ENCODE data around the gene MASP1. TPM values are rescaled to one million over a fixed set of nuclear protein-coding genes. Genes with fewer than 3 reads are reported as not detected.

Gene MASP1
- total and polyA plus RNA-seq, 2 donors (not counting 1 experiment from before 2014, with no cell fraction given) = not detected

- DNase-seq (no peak), ATAC-seq (ENCODE audit: low read depth) (no peak)
- CTCF ChIA-PET = interaction anchor here (1.9 kb wide), 1 partner anchor 9 kb away, joined by 5 read pairs; no protein-coding TSS in a partner anchor
- Mint-ChIP-seq H3K4me1 (no peaks in the 10 kb centered on the region), H3K27ac (no peak overlapping the region), H3K9me3 (ENCODE audit: insufficient read depth) (no peaks in the 10 kb centered on the region), H3K27me3 (peaks cover 33% of the 10 kb centered on the region), H3K4me3 (no peak overlapping the region)
- Histone ChIP-seq H2AFZ (ENCODE audit: insufficient read depth, low read depth, low read length, poor library complexity, severe bottlenecking) (no peak overlapping the region), H3K36me3 (replicated peaks in 1 of 2; ENCODE audit: control extremely low read depth in 1 of 2, control insufficient read depth in 1 of 2, extremely low read depth in 1 of 2, insufficient read depth in 2 of 2, low read length in 1 of 2) (no peaks in the 10 kb centered on the region), H3K4me3 (ENCODE audit: control extremely low read depth in 1 of 5, extremely low read depth in 1 of 5, insufficient read depth in 1 of 5, low read depth in 2 of 5, low read length in 4 of 5) (no peak overlapping the region), H4K20me1 (ENCODE audit: control insufficient read depth, insufficient read depth, low read length, poor library complexity, severe bottlenecking) (no peaks in the 10 kb centered on the region), H3K9ac (ENCODE audit: low read length) (no peak overlapping the region), H3K4me2 (replicated peaks; ENCODE audit: low read depth, low read length, poor library complexity, severe bottlenecking) (no peak overlapping the region), H3K9me3 (ENCODE audit: control extremely low read depth in 1 of 3, control insufficient read depth in 2 of 3, insufficient read depth in 1 of 3, low read length in 2 of 3) (peaks cover 0 to 7% (median 3%) of the 10 kb centered on the region in 3 donors), H3K4me1 (ENCODE audit: control insufficient read depth in 2 of 2, insufficient read depth in 2 of 2, low read length in 2 of 2) (no peaks in the 10 kb centered on the region), H3K27me3 (replicated peaks in 1 of 4; ENCODE audit: control extremely low read depth in 1 of 4, control insufficient read depth in 3 of 4, insufficient read depth in 4 of 4, low read length in 3 of 4) (peaks cover 0 to 14% (median 5%) of the 10 kb centered on the region in 4 experiments), H3K79me2 (ENCODE audit: control insufficient read depth, insufficient read depth, low read length) (no peaks in the 10 kb centered on the region), H3K27ac (ENCODE audit: low read length in 2 of 2) (no peak overlapping the region)
- intact Hi-C loops (cut with micrococcal nuclease) = no loop called here
- TF ChIP-seq EZH2 (IDR thresholded peaks at IDR 0.05; ENCODE audit: borderline replicate concordance, insufficient read depth, low read depth, low read length, poor library complexity, severe bottlenecking) = no peak
- TF ChIP-seq, protein P1, sequence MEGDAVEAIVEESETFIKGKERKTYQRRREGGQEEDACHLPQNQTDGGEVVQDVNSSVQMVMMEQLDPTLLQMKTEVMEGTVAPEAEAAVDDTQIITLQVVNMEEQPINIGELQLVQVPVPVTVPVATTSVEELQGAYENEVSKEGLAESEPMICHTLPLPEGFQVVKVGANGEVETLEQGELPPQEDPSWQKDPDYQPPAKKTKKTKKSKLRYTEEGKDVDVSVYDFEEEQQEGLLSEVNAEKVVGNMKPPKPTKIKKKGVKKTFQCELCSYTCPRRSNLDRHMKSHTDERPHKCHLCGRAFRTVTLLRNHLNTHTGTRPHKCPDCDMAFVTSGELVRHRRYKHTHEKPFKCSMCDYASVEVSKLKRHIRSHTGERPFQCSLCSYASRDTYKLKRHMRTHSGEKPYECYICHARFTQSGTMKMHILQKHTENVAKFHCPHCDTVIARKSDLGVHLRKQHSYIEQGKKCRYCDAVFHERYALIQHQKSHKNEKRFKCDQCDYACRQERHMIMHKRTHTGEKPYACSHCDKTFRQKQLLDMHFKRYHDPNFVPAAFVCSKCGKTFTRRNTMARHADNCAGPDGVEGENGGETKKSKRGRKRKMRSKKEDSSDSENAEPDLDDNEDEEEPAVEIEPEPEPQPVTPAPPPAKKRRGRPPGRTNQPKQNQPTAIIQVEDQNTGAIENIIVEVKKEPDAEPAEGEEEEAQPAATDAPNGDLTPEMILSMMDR (IDR thresholded peaks at IDR 0.05) = no peak
- WGBS (ENCODE audit: insufficient coverage) = 92% methylated on average over 3 of the region's 3 CpGs
- POLR2A ChIA-PET = no interaction called here
Measured at GRCh38 chr3:187211532-187212195, 79.9 kb downstream of the MASP1 start.

DNA sequence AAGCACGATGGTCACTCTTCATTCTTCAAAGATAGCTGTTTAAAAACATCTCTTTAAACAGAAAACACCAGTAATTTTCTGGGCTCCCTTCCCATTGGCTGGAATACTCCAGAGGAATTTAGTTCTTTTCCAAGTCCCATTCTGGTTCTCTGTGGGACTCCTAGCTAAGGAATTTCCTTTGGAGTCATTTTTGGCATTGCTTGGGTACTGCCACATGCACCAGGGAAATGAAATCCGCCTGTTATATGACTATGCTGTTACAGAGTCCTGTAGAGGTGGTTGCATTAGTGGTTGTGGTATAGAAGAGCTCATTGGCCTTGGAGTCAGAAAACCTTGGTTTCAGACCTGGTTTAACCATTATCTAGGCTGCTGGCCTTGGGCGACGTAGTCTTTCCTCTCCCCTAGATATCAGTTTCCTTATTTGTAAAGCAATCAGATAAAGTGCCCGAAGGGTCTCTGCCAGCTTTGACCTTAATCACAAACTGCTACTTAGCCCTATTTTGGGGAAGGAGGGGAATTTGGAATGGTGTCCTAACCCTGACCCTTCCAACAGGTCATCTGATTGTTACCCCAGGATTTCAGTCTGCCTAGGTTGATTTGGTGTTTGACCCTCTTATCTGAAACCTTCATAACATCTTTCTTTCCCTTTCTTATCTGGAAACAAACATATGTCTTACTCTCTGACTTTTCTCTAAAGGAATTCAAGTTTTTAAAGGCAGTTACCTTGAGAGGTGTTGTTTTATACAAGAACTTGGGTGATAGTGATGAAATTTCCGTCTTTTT is 80.8 kb downstream of the MASP1 start:
- CTCF ChIA-PET = interaction anchor here (0.9 to 1.9 kb wide), 2 partner anchors 10 to 46 kb away, joined by 3 to 5 read pairs; no protein-coding TSS in a partner anchor
- Mint-ChIP-seq H3K27ac (no peak overlapping the region), H3K27me3 (peaks cover 33% of the 10 kb centered on the region), H3K4me3 (no peak overlapping the region), H3K9me3 (ENCODE audit: insufficient read depth) (no peaks in the 10 kb centered on the region), H3K4me1 (no peaks in the 10 kb centered on the region)
- Histone ChIP-seq H3K9me3 (ENCODE audit: control extremely low read depth in 1 of 3, control insufficient read depth in 2 of 3, insufficient read depth in 1 of 3, low read length in 2 of 3) (peaks cover 0 to 8% (median 3%) of the 10 kb centered on the region in 3 donors), H3K79me2 (ENCODE audit: control insufficient read depth, insufficient read depth, low read length) (no peaks in the 10 kb centered on the region), H4K20me1 (ENCODE audit: control insufficient read depth, insufficient read depth, low read length, poor library complexity, severe bottlenecking) (no peaks in the 10 kb centered on the region), H3K4me2 (replicated peaks; ENCODE audit: low read depth, low read length, poor library complexity, severe bottlenecking) (no peak overlapping the region), H3K4me1 (ENCODE audit: control insufficient read depth in 2 of 2, insufficient read depth in 2 of 2, low read length in 2 of 2) (no peaks in the 10 kb centered on the region), H3K27ac (ENCODE audit: low read length in 2 of 2) (no peak overlapping the region), H2AFZ (ENCODE audit: insufficient read depth, low read depth, low read length, poor library complexity, severe bottlenecking) (no peak overlapping the region), H3K27me3 (replicated peaks in 1 of 4; ENCODE audit: control extremely low read depth in 1 of 4, control insufficient read depth in 3 of 4, insufficient read depth in 4 of 4, low read length in 3 of 4) (peaks cover 0 to 11% (median 7%) of the 10 kb centered on the region in 4 experiments), H3K36me3 (replicated peaks in 1 of 2; ENCODE audit: control extremely low read depth in 1 of 2, control insufficient read depth in 1 of 2, extremely low read depth in 1 of 2, insufficient read depth in 2 of 2, low read length in 1 of 2) (no peaks in the 10 kb centered on the region), H3K4me3 (ENCODE audit: control extremely low read depth in 1 of 5, extremely low read depth in 1 of 5, insufficient read depth in 1 of 5, low read depth in 2 of 5, low read length in 4 of 5) (no peak overlapping the region), H3K9ac (ENCODE audit: low read length) (no peak overlapping the region)
- 100% methylated on average over 3 of the region's 6 CpGs for WGBS (ENCODE audit: insufficient coverage)
- DNase-seq (no peak), ATAC-seq (ENCODE audit: low read depth) (no peak)
- POLR2A ChIA-PET = no interaction called here
- no peak for TF ChIP-seq EZH2 (IDR thresholded peaks at IDR 0.05; ENCODE audit: borderline replicate concordance, insufficient read depth, low read depth, low read length, poor library complexity, severe bottlenecking)
- TF ChIP-seq, protein P1 (IDR thresholded peaks at IDR 0.05) = no peak
- intact Hi-C loops (cut with micrococcal nuclease) = no loop called here

Measured in B cell (primary cell).